H9 (cell line): Measurements from ENCODE around the gene DAAM2. TPM values are rescaled to one million over a fixed set of nuclear protein-coding genes. Genes with fewer than 3 reads are reported as not detected.

Source experiments
- DNase-seq: peaks from one replicate; pipeline ENCODE4 v3.0.0-alpha.2; 2017
- H2AFZ ChIP-seq: one replicate; pipeline ENCODE4 v1.6.1; 2013; ENCODE audit warnings: mild to moderate bottlenecking, low read length, control low read depth, moderate library complexity
- H2AK5ac ChIP-seq: 2 replicates; pipeline ENCODE4 v1.6.1; 2013; ENCODE audit warnings: low read length, control low read depth, mixed read lengths; ENCODE audit not compliant: insufficient read length
- H2BK120ac ChIP-seq: one replicate; pipeline ENCODE4 v1.6.1; 2013; ENCODE audit warnings: low read depth, mild to moderate bottlenecking, low read length, control low read depth, inconsistent platforms; ENCODE audit not compliant: poor library complexity, severe bottlenecking
- H2BK12ac ChIP-seq: 2 replicates; pipeline ENCODE4 v1.6.1; 2013; ENCODE audit warnings: low read length, control low read depth, mixed read lengths, low read depth; ENCODE audit not compliant: insufficient read length
- H2BK15ac ChIP-seq: 2 replicates; pipeline ENCODE4 v1.6.1; 2013; ENCODE audit warnings: low read depth, low read length, control low read depth
- H2BK20ac ChIP-seq: one replicate; pipeline ENCODE4 v1.6.1; 2013; ENCODE audit warnings: low read depth, mild to moderate bottlenecking, low read length, control low read depth, inconsistent platforms; ENCODE audit not compliant: poor library complexity, severe bottlenecking
- H2BK5ac ChIP-seq: 2 replicates; pipeline ENCODE4 v1.6.1; 2013; ENCODE audit warnings: low read length, control low read depth, mixed read lengths; ENCODE audit not compliant: insufficient read length
- H3K14ac ChIP-seq: 2 replicates; pipeline ENCODE4 v1.6.1; 2013; ENCODE audit warnings: low read length, control low read depth; ENCODE audit not compliant: insufficient read depth
- H3K18ac ChIP-seq: 2 replicates; pipeline ENCODE4 v1.6.1; 2013; ENCODE audit warnings: low read depth, mild to moderate bottlenecking, mixed read lengths, low read length, control low read depth; ENCODE audit not compliant: insufficient read length
- H3K23ac ChIP-seq: 2 replicates; pipeline ENCODE4 v1.6.1; 2013; ENCODE audit warnings: low read length, control low read depth, mixed read lengths, low read depth; ENCODE audit not compliant: insufficient read length
- H3K23me2 ChIP-seq: 2 replicates; pipeline ENCODE4 v1.6.1; 2013; ENCODE audit warnings: low read depth, mild to moderate bottlenecking, mixed read lengths, low read length, control low read depth; ENCODE audit not compliant: insufficient read length, poor library complexity, severe bottlenecking
- H3K27ac ChIP-seq: 2 replicates; pipeline ENCODE4 v1.5.1; 2013; ENCODE audit warnings: low read length, control low read depth, mixed read lengths, low read depth; ENCODE audit not compliant: insufficient read length
- H3K27me3 ChIP-seq: 2 replicates; pipeline ENCODE4 v1.6.1; 2013; ENCODE audit warnings: low read length, control low read depth, inconsistent platforms; ENCODE audit not compliant: insufficient read depth
- H3K4ac ChIP-seq: 2 replicates; pipeline ENCODE4 v1.6.1; 2013; ENCODE audit warnings: low read depth, mild to moderate bottlenecking, control low read depth, inconsistent platforms, low read length, moderate library complexity
- H3K4me1 ChIP-seq: 2 replicates; pipeline ENCODE4 v1.6.1; 2013; ENCODE audit warnings: low read length, control low read depth, inconsistent platforms; ENCODE audit not compliant: insufficient read depth
- H3K4me2 ChIP-seq: 2 replicates; pipeline ENCODE4 v1.6.1; 2013; ENCODE audit warnings: low read length, control low read depth, mixed read lengths; ENCODE audit not compliant: insufficient read length, insufficient read depth
- H3K56ac ChIP-seq: 2 replicates; pipeline ENCODE4 v1.6.1; 2013; ENCODE audit warnings: low read depth, mild to moderate bottlenecking, mixed read lengths, low read length, control low read depth; ENCODE audit not compliant: insufficient read length
- H3K79me1 ChIP-seq: 2 replicates; pipeline ENCODE4 v1.6.1; 2013; ENCODE audit warnings: low read depth, mild to moderate bottlenecking, moderate library complexity, low read length, control low read depth, inconsistent platforms; ENCODE audit not compliant: insufficient read depth, poor library complexity, severe bottlenecking
- H3K79me2 ChIP-seq: 2 replicates; pipeline ENCODE4 v1.6.1; 2013; ENCODE audit warnings: low read length, control low read depth, inconsistent platforms; ENCODE audit not compliant: insufficient read depth
- H3K9ac ChIP-seq: 2 replicates; pipeline ENCODE4 v1.6.1; 2013; ENCODE audit warnings: low read length, control low read depth, mixed read lengths; ENCODE audit not compliant: insufficient read length; ENCODE audit errors: extremely low read depth
- H3K9me3 ChIP-seq: one replicate; pipeline ENCODE4 v1.6.1; 2013; ENCODE audit warnings: low read depth, low read length, inconsistent platforms; ENCODE audit not compliant: control insufficient read depth
- H3T11ph ChIP-seq: one replicate; pipeline ENCODE4 v1.6.1; 2013; ENCODE audit warnings: mild to moderate bottlenecking, low read length, control low read depth, inconsistent platforms
- H4K20me1 ChIP-seq: one replicate; pipeline ENCODE4 v1.6.1; 2013; ENCODE audit not compliant: control insufficient read depth, insufficient read length, insufficient read depth
- H4K5ac ChIP-seq: 2 replicates; pipeline ENCODE4 v1.6.1; 2013; ENCODE audit warnings: low read depth, mild to moderate bottlenecking, mixed read lengths, low read length, control low read depth; ENCODE audit not compliant: insufficient read length
- H4K8ac ChIP-seq: replicated peaks from 2 replicates; pipeline ENCODE4 v1.6.1; 2013; ENCODE audit warnings: low read length, control low read depth, mixed read lengths, low read depth; ENCODE audit not compliant: insufficient read length
- H4K91ac ChIP-seq: 2 replicates; pipeline ENCODE4 v1.6.1; 2013; ENCODE audit warnings: low read depth, mild to moderate bottlenecking, moderate library complexity, mixed read lengths, low read length, control low read depth; ENCODE audit not compliant: insufficient read length
- H3K27ac Mint-ChIP-seq, 3 experiments: 2 replicates in 2 of 3; 3 replicates in 1 of 3; pipeline ENCODE4 v1.8.0; 2020 to 2021; ENCODE audit warnings: mixed read lengths in 3 of 3, mild to moderate bottlenecking in 1 of 3, moderate library complexity in 1 of 3
- H3K27me3 Mint-ChIP-seq: 2 replicates; pipeline ENCODE4 v1.8.0; 2021; ENCODE audit warnings: low read depth, mild to moderate bottlenecking, moderate library complexity, mixed read lengths
- H3K36me3 Mint-ChIP-seq, 3 experiments: 2 replicates in 2 of 3; 3 replicates in 1 of 3; pipeline ENCODE4 v1.8.0; 2020 to 2021; ENCODE audit warnings: low read depth in 3 of 3, mixed read lengths in 3 of 3; ENCODE audit not compliant: insufficient read depth in 1 of 3
- H3K4me1 Mint-ChIP-seq, 2 experiments: 2 replicates each; pipeline ENCODE4 v1.8.0; 2020; ENCODE audit warnings: mixed read lengths in 2 of 2
- H3K4me3 Mint-ChIP-seq, 2 experiments: 2 replicates in 1 of 2; 3 replicates in 1 of 2; pipeline ENCODE4 v1.8.0; 2020 to 2021; ENCODE audit warnings: mild to moderate bottlenecking in 2 of 2, mixed read lengths in 2 of 2, moderate library complexity in 1 of 2
- H3K9me3 Mint-ChIP-seq, 2 experiments: 2 replicates in 1 of 2; 3 replicates in 1 of 2; pipeline ENCODE4 v1.8.0; 2020; ENCODE audit warnings: mild to moderate bottlenecking in 2 of 2, mixed read lengths in 2 of 2, moderate library complexity in 1 of 2
- CTCF ChIP-seq: fragments of 200-600 bp; sonication (generic); conservative IDR thresholded peaks from 3 replicates; pipeline ENCODE4 v1.8.0; 2021; ENCODE audit warnings: antibody characterized with exemption, mild to moderate bottlenecking
- WGBS: extraction: QIAGEN DNeasy Blood & Tissue Kit; methylation state at CpG from one replicate; pipeline ENCODE4 v1.1.7; 2013; ENCODE audit warnings: missing lambda C conversion rate, low lambda C conversion rate, mixed read lengths; ENCODE audit not compliant: insufficient read length; ENCODE audit errors: extremely low coverage; 5-methylcytosine and 5-hydroxymethylcytosine counted together
- total RNA-seq: library from RNA; stranded (reverse); gene quantifications from 2 replicates; pipeline ENCODE4 v1.2.1, GENCODE V29; 2021

Gene DAAM2
- total RNA-seq, 1 experiment from 2014 or later: 1.1 TPM

GRCh38 chr6:39889229-39889628 lies 97.1 kb downstream of the DAAM2 start:
- H2AK5ac ChIP-seq: no peak overlapping the region
- H3T11ph ChIP-seq: no peak overlapping the region

More at GRCh38 chr6:39889229-39889628, 97.1 kb downstream of the DAAM2 start:
- DNase-seq: no peak
- H3K56ac ChIP-seq: no peak overlapping the region
- no peak overlapping the region for H3K4me2 ChIP-seq
- no peak overlapping the region for H3K14ac ChIP-seq
- no peaks in the 10 kb centered on the region; a peak in 1 of 7 replicates for H3K36me3 Mint-ChIP-seq
- no peak overlapping the region for H3K27ac Mint-ChIP-seq
- no peaks in the 10 kb centered on the region for H3K79me1 ChIP-seq
- H3K4ac ChIP-seq: no peak overlapping the region
- WGBS: no CpG with 5 or more reads among the region's 2 CpGs
- H2BK5ac ChIP-seq: no peak overlapping the region
- no peak overlapping the region for H2BK15ac ChIP-seq
- H4K91ac ChIP-seq: no peak overlapping the region
- no peaks in the 10 kb centered on the region for H4K20me1 ChIP-seq
- H2BK120ac ChIP-seq: no peak overlapping the region
- peaks cover 4 to 5% of the 10 kb centered on the region in 2 experiments; a peak in 2 of 4 replicates for H3K4me1 Mint-ChIP-seq
- peaks cover 2% of the 10 kb centered on the region for H3K27me3 Mint-ChIP-seq
- no peaks in the 10 kb centered on the region for H3K9me3 ChIP-seq
- no peaks in the 10 kb centered on the region for H3K79me2 ChIP-seq
- H3K27ac ChIP-seq: no peak overlapping the region
- H3K9me3 Mint-ChIP-seq: no peaks in the 10 kb centered on the region
- H2BK12ac ChIP-seq: no peak overlapping the region
- H3K23ac ChIP-seq: no peak overlapping the region
- no peaks in the 10 kb centered on the region for H3K23me2 ChIP-seq
- H3K18ac ChIP-seq: no peak overlapping the region
- H2BK20ac ChIP-seq: no peak overlapping the region
- H3K9ac ChIP-seq: no peak overlapping the region
- H3K4me3 Mint-ChIP-seq: no peak overlapping the region
- H3K27me3 ChIP-seq: no peaks in the 10 kb centered on the region
- TF ChIP-seq CTCF: no peak
- no peak overlapping the region for H2AFZ ChIP-seq
- H4K5ac ChIP-seq: no peak overlapping the region
- no peaks in the 10 kb centered on the region for H3K4me1 ChIP-seq
- no peak overlapping the region for H4K8ac ChIP-seq
